ENCODE data around the gene FKBP6. TPM values are rescaled to one million over a fixed set of nuclear protein-coding genes. Genes with fewer than 3 reads are reported as not detected.
"Not testable (repeated sequence)": the region's sequence is repeated elsewhere in the genome, so short reads cannot be mapped to it uniquely, and the experiment has no call there.

The FKBP6 gene
- 0.47 TPM for total RNA-seq
- long read RNA-seq, result 0 reads

DNA sequence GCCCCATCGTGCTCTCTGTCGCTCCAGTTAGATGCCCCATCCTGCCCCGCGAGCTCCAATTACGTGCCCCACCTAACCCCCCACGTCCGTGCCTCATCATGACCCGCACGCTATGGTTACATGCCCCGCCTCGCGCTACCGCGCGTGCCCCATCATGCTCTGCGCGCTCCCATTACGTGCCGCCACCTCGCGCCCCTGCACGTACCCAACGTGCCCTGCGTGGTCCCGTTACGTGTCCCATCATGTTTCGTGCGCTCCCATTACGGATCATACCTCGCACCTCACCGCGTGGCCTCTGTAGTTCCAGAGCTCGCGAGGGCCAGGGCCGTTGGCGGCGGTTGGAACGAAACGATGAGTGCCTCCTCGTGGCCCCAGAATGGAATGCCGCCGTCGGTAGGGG lies at the start of gene FKBP6, which contains the start of gene TRIM50:
FKBP6 (plus strand) TSS at position 240 of the 400 bp plus-strand sequence. CDS start 268 bp downstream, outside the sequence.
TRIM50 (minus strand) TSS at position 161 of the 400 bp plus-strand sequence. CDS start 3,295 bp downstream, outside the sequence.
- intact Hi-C loops (cut with DNase I); H3K9me3 ChIP-seq; ATAC-seq; H3K27ac ChIP-seq; H3K36me3 ChIP-seq; H3K4me3 ChIP-seq; DNase-seq; H3K27me3 ChIP-seq (ENCODE audit: low read depth): not testable (repeated sequence)
- peaks cover 11% of the 10 kb centered on the region for H3K4me1 ChIP-seq

DNA sequence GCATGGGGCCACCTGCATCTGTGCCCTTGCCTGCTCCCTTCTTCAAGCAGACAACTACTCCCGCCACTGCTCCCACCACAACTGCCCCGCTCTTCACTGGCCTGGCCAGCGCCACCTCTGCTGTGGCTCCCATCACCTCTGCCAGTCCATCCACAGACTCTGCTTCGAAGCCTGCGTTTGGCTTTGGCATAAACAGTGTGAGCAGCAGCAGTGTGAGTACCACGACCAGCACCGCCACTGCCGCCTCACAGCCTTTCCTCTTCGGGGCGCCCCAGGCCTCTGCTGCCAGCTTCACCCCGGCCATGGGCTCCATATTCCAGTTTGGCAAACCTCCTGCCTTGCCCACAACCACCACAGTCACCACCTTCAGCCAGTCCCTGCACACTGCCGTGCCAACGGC lies 30.7 kb upstream of the FKBP6 start:
- H3K36me3 ChIP-seq; H3K9me3 ChIP-seq; intact Hi-C loops (cut with DNase I); H3K4me3 ChIP-seq; H3K4me1 ChIP-seq; ATAC-seq; H3K27ac ChIP-seq; DNase-seq; H3K27me3 ChIP-seq (ENCODE audit: low read depth): not testable (repeated sequence)

- ATAC-seq; H3K27ac ChIP-seq; H3K4me3 ChIP-seq; H3K4me1 ChIP-seq; DNase-seq; H3K36me3 ChIP-seq; H3K27me3 ChIP-seq (ENCODE audit: low read depth); H3K9me3 ChIP-seq; intact Hi-C loops (cut with DNase I): not testable (repeated sequence)
Observed at GRCh38 chr7:73297706-73298105, 30.3 kb upstream of the FKBP6 start.

DNA sequence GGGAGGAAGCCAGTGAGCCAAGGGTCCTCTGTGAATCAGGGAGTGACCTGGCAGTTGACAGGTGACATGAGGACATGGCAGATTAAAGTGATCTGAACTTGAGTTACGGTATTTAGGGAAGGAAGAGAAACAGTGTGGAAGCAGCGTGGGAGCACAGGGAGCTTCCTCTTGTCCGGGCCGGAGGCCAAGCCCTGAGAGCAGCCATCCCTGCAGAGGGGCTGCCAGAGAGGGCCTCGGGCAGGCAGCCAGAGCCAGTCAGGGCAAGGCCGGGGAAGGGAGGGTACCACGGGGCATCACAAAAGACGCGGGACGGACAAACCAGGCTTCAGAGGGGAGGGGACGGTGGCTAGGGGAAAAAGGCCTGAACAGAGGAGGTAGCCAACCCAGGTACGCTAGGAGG lies 28.1 kb upstream of the FKBP6 start:
- ATAC-seq, result peak; percentile 10 to 21
- intact Hi-C loops (cut with DNase I); H3K27me3 ChIP-seq (ENCODE audit: low read depth); H3K27ac ChIP-seq; H3K4me3 ChIP-seq; H3K4me1 ChIP-seq; H3K9me3 ChIP-seq; DNase-seq: not testable (repeated sequence)
- peaks cover 21% of the 10 kb centered on the region for H3K36me3 ChIP-seq

DNA sequence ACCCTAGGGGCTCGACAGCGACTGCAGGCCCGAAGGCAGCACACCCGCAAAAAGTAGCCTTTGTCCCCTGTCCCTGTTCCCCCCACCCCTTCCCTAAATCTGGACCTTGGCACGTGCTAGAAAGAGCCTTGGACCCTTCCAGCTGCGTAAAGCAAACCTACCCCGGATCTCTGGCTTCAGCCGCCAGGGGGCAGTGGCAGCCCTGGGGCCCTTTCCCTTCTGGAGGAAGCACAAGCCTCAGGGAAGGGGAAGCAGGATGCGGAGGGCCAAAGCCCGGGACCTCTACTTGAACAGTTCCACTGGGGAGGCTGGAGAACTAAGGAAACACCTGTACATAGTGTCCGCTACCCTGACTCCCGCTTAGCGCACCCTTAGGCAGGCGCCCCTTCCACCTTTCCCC lies 26.9 kb upstream of the FKBP6 start:
- H3K4me1 ChIP-seq; H3K27ac ChIP-seq; DNase-seq; H3K27me3 ChIP-seq (ENCODE audit: low read depth); H3K4me3 ChIP-seq; H3K9me3 ChIP-seq; intact Hi-C loops (cut with DNase I): not testable (repeated sequence)
- peaks cover 34% of the 10 kb centered on the region for H3K36me3 ChIP-seq
- peak; percentile 31 to 40 for ATAC-seq

- DNase-seq; H3K9me3 ChIP-seq; H3K4me1 ChIP-seq; H3K27ac ChIP-seq; H3K27me3 ChIP-seq (ENCODE audit: low read depth); H3K4me3 ChIP-seq; intact Hi-C loops (cut with DNase I); ATAC-seq: not testable (repeated sequence)
- peaks cover 37% of the 10 kb centered on the region for H3K36me3 ChIP-seq
Observed at GRCh38 chr7:73302846-73303245, 25.1 kb upstream of the FKBP6 start.

- TF ChIP-seq, protein P1, sequence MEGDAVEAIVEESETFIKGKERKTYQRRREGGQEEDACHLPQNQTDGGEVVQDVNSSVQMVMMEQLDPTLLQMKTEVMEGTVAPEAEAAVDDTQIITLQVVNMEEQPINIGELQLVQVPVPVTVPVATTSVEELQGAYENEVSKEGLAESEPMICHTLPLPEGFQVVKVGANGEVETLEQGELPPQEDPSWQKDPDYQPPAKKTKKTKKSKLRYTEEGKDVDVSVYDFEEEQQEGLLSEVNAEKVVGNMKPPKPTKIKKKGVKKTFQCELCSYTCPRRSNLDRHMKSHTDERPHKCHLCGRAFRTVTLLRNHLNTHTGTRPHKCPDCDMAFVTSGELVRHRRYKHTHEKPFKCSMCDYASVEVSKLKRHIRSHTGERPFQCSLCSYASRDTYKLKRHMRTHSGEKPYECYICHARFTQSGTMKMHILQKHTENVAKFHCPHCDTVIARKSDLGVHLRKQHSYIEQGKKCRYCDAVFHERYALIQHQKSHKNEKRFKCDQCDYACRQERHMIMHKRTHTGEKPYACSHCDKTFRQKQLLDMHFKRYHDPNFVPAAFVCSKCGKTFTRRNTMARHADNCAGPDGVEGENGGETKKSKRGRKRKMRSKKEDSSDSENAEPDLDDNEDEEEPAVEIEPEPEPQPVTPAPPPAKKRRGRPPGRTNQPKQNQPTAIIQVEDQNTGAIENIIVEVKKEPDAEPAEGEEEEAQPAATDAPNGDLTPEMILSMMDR (IDR thresholded peaks at IDR 0.05), result no peak
- H3K9me3 ChIP-seq, result no peaks in the 10 kb centered on the region
- intact Hi-C loops (cut with DNase I), result no loop called here
- no peak for ATAC-seq
- DNase-seq, result no peak
- peaks cover 37% of the 10 kb centered on the region for H3K36me3 ChIP-seq
- peaks cover 8% of the 10 kb centered on the region for H3K4me1 ChIP-seq
- H3K27ac ChIP-seq, result no peak overlapping the region
- H3K4me3 ChIP-seq, result no peak overlapping the region
- H3K27me3 ChIP-seq (ENCODE audit: low read depth), result no peaks in the 10 kb centered on the region
Observed at GRCh38 chr7:73303546-73303945, 24.4 kb upstream of the FKBP6 start.

DNA sequence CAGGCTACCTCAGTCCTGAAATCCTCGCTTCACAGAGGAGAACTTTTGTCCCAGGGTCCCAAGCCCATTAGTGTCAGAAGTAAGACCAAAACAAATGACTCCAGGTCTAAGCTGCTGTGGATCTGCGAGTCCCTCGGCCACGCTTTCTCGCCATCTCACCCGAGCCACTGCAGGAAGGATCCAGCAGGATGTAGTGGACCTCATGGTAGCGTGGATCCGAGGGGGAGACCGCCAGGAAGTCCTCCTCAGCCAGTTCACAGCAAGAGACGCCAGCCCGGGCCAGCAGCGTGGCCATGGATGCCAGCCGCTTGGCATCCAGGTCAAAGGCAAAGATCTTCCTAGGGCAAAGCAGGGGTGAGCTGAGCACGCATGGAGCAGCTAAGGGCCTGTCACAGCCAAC lies 23.9 kb upstream of the FKBP6 start:
- TF ChIP-seq, protein P1 (IDR thresholded peaks at IDR 0.05), result no peak
- no peak overlapping the region for H3K27ac ChIP-seq
- H3K27me3 ChIP-seq (ENCODE audit: low read depth), result no peaks in the 10 kb centered on the region
- ATAC-seq (no peak), DNase-seq (no peak)
- no peak overlapping the region for H3K4me3 ChIP-seq
- no peaks in the 10 kb centered on the region for H3K9me3 ChIP-seq
- H3K36me3 ChIP-seq, result peaks cover 37% of the 10 kb centered on the region
- intact Hi-C loops (cut with DNase I), result no loop called here
- H3K4me1 ChIP-seq, result peaks cover 12% of the 10 kb centered on the region

- intact Hi-C loops (cut with DNase I); H3K27me3 ChIP-seq (ENCODE audit: low read depth); H3K27ac ChIP-seq; DNase-seq; ATAC-seq; H3K4me3 ChIP-seq; H3K9me3 ChIP-seq: not testable (repeated sequence)
- H3K4me1 ChIP-seq, result peaks cover 14% of the 10 kb centered on the region
- peaks cover 37% of the 10 kb centered on the region for H3K36me3 ChIP-seq
Observed at GRCh38 chr7:73304612-73305387, 23.2 kb upstream of the FKBP6 start.

All from lower lobe of right lung (tissue), 2 donors.